Thyroid gland (tissue), 4 donors: Measurements from ENCODE around the gene NEK7.

Experiments used
- POLR2A ChIP-seq, 2 donors: fragments of 450-650 bp; IDR thresholded peaks; one replicate each; pipeline ENCODE4 v1.6.1; 2017; ENCODE audit warnings: antibody characterized with exemption in 2 of 2, mild to moderate bottlenecking in 2 of 2, moderate library complexity in 1 of 2
- TF ChIP-seq, protein P1 (sequence below), 6 experiments: fragments of 200-600 bp in 3 of 6; fragments of 450-650 bp in 3 of 6; sonication (generic) in 3 of 6; IDR thresholded peaks; one replicate each; pipeline ENCODE4 v1.5.1; 2016 to 2019; ENCODE audit warnings: antibody characterized with exemption in 6 of 6, mild to moderate bottlenecking in 2 of 6, inconsistent platforms in 1 of 6, moderate library complexity in 1 of 6

DNA sequence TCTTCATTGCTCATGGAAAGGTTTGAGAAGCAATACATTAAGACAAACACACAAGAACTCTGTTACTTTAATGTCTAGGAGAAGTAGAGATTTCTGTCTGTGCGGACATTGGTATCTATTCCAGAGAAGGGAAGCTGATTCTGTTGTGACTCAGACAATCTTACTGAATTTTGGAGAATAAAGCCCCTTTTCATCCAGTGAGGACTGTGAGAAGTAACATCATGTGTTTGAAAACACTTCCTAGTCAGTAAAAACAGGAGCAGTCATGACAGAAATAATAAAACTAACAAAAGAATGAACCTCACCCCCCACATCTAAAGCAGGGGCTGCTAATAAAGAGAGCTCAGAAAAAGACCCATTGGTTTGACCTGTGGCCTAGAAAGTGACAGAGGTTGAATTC, 46.6 kb downstream of the NEK7 start:
- TF ChIP-seq, protein P1, sequence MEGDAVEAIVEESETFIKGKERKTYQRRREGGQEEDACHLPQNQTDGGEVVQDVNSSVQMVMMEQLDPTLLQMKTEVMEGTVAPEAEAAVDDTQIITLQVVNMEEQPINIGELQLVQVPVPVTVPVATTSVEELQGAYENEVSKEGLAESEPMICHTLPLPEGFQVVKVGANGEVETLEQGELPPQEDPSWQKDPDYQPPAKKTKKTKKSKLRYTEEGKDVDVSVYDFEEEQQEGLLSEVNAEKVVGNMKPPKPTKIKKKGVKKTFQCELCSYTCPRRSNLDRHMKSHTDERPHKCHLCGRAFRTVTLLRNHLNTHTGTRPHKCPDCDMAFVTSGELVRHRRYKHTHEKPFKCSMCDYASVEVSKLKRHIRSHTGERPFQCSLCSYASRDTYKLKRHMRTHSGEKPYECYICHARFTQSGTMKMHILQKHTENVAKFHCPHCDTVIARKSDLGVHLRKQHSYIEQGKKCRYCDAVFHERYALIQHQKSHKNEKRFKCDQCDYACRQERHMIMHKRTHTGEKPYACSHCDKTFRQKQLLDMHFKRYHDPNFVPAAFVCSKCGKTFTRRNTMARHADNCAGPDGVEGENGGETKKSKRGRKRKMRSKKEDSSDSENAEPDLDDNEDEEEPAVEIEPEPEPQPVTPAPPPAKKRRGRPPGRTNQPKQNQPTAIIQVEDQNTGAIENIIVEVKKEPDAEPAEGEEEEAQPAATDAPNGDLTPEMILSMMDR (IDR thresholded peaks at IDR 0.05) = no peak
- TF ChIP-seq POLR2A (IDR thresholded peaks at IDR 0.05) = no peak
